Stomach (tissue), 9 donors: ENCODE data around the gene GFPT2. TPM values are rescaled to one million over a fixed set of nuclear protein-coding genes. Genes with fewer than 3 reads are reported as not detected.

ENCODE experiments used
- DNase-seq, 2 donors: peaks; one replicate each; pipeline versions ENCODE4 v3.0.0 to v3.0.0-alpha.2; 2013 to 2019
- H3K27ac ChIP-seq, 5 donors: fragments of 200-600 bp in 4 of 5; sonication (generic) in 4 of 5; one replicate each; pipeline ENCODE4 v1.5.1; 2013 to 2019; ENCODE audit warnings: mild to moderate bottlenecking in 1 of 5, moderate library complexity in 1 of 5
- H3K27me3 ChIP-seq, 3 donors: fragments of 200-600 bp; sonication (generic); one replicate each; pipeline ENCODE4 v1.5.1; 2017 to 2019; ENCODE audit warnings: mixed run types in 1 of 3
- H3K36me3 ChIP-seq, 4 donors: fragments of 200-600 bp; sonication (generic); 1 replicate in 3 of 4; 2 replicates in 1 of 4; pipeline ENCODE4 v1.5.1; 2016 to 2019
- H3K4me1 ChIP-seq, 4 donors: fragments of 200-600 bp; sonication (generic); one replicate each; pipeline ENCODE4 v1.5.1; 2016 to 2019
- H3K4me3 ChIP-seq, 4 donors: fragments of 200-600 bp; sonication (generic) in 3 of 4; one replicate each; pipeline ENCODE4 v1.5.1; 2016 to 2019; ENCODE audit warnings: mild to moderate bottlenecking in 1 of 4
- H3K9me3 ChIP-seq, 4 donors: fragments of 200-600 bp; sonication (generic); one replicate each; pipeline ENCODE4 v1.5.1; 2016 to 2019
- CTCF ChIP-seq, 7 experiments: fragments of 450-650 bp in 4 of 7; fragments of 200-600 bp in 3 of 7; sonication (generic) in 3 of 7; IDR thresholded peaks; one replicate each; pipeline ENCODE4 v1.5.1; 2016 to 2019; ENCODE audit warnings: antibody characterized with exemption in 7 of 7, control low read depth in 2 of 7, mild to moderate bottlenecking in 1 of 7
- EP300 ChIP-seq: sonication (generic); formaldehyde crosslinking; IDR thresholded peaks from one replicate; pipeline ENCODE4 v1.6.1; 2017; ENCODE audit warnings: antibody characterized with exemption
- POLR2A ChIP-seq, 4 donors: fragments of 450-650 bp; IDR thresholded peaks; one replicate each; pipeline ENCODE4 v1.6.1; 2016; ENCODE audit warnings: antibody characterized with exemption in 4 of 4, control low read depth in 2 of 4, mild to moderate bottlenecking in 1 of 4, moderate library complexity in 1 of 4
- POLR2AphosphoS5 ChIP-seq, 3 donors: sonication (generic); formaldehyde crosslinking; IDR thresholded peaks; one replicate each; pipeline ENCODE4 v1.6.1; 2016; ENCODE audit warnings: antibody characterized with exemption in 3 of 3
- WGBS, 5 donors: extraction: QIAGEN DNeasy Blood & Tissue Kit in 3 of 5; methylation state at CpG; one replicate each; pipeline versions ENCODE4 v1.1.5 to v1.1.7; 2013 to 2018; 5-methylcytosine and 5-hydroxymethylcytosine counted together
- intact Hi-C: fragments of 100-400 bp; cut with DNase I; formaldehyde crosslinking; loops from one replicate; pipeline ENCODE4 v1.15.1; 2023; ENCODE audit warnings: low total_unique reads
- polyA plus RNA-seq, 3 donors: library from polyadenylated mRNA; stranded (reverse); fragments of 200-250 nt; gene quantifications; one replicate each; pipeline ENCODE4 v1.2.3, GENCODE V29; 2013
- total RNA-seq, 5 donors: library from RNA; depleted of rRNA; stranded (reverse); fragments of >200 nt; gene quantifications; one replicate each; pipeline versions ENCODE4 v1.1.0 to v1.2.3, GENCODE V29; 2014 to 2016
- donor health status: healthy with polysubstance abuse.
- donor health status: Bipolar disorder and iron deficiency.
- donor health status: healthy.

The GFPT2 gene
- total and polyA plus RNA-seq, 8 donors: 3.5 to 54.5 (median 8.3) TPM

GRCh38 chr5:180335614-180336233 is 17.4 kb downstream of the GFPT2 start:
- Histone ChIP-seq H3K4me3 (no peak overlapping the region), H3K27me3 (peaks cover 0 to 19% (median 5%) of the 10 kb centered on the region in 3 donors), H3K27ac (no peak overlapping the region), H3K4me1 (peaks cover 0 to 8% (median 0%) of the 10 kb centered on the region in 4 donors), H3K9me3 (no peaks in the 10 kb centered on the region), H3K36me3 (peaks cover 0 to 47% (median 30%) of the 10 kb centered on the region in 4 donors)
- intact Hi-C loops: no loop called here
- 93 to 95% (median 95%) methylated on average over 14 to 19 of the region's 19 CpGs for WGBS, 5 donors
- TF ChIP-seq POLR2A (IDR thresholded peaks at IDR 0.05): no peak
- no peak for TF ChIP-seq POLR2AphosphoS5 (IDR thresholded peaks at IDR 0.05)
- DNase-seq: no peak

GRCh38 chr5:180334751-180335613 is 18.2 kb downstream of the GFPT2 start:
- intact Hi-C loops: no loop called here
- TF ChIP-seq CTCF (IDR thresholded peaks at IDR 0.05) (no peak), POLR2A (IDR thresholded peaks at IDR 0.05) (no peak), EP300 (no peak), POLR2AphosphoS5 (IDR thresholded peaks at IDR 0.05) (no peak)
- H3K4me1 ChIP-seq: peaks cover 0 to 8% (median 0%) of the 10 kb centered on the region in 4 donors
- H3K27ac ChIP-seq: no peak overlapping the region
- no peak overlapping the region for H3K4me3 ChIP-seq
- H3K27me3 ChIP-seq: peaks cover 0 to 19% (median 5%) of the 10 kb centered on the region in 3 donors
- 75 to 79% (median 77%) methylated on average over 10 to 15 of the region's 15 CpGs for WGBS, 5 donors
- no peaks in the 10 kb centered on the region for H3K9me3 ChIP-seq
- no peak for DNase-seq
- peaks cover 0 to 47% (median 30%) of the 10 kb centered on the region in 4 donors for H3K36me3 ChIP-seq

GRCh38 chr5:180334176-180334575 is 19.0 kb downstream of the GFPT2 start:
- 71 to 89% (median 84%) methylated on average over 4 to 6 of the region's 6 CpGs for WGBS, 5 donors
- intact Hi-C loops: no loop called here
- H3K4me1 ChIP-seq: peaks cover 0 to 8% (median 0%) of the 10 kb centered on the region in 4 donors
- no peaks in the 10 kb centered on the region for H3K9me3 ChIP-seq
- TF ChIP-seq POLR2AphosphoS5 (IDR thresholded peaks at IDR 0.05) (no peak), EP300 (no peak), POLR2A (IDR thresholded peaks at IDR 0.05) (no peak), CTCF (IDR thresholded peaks at IDR 0.05) (no peak)
- no peak overlapping the region for H3K27ac ChIP-seq
- no peak for DNase-seq
- peaks cover 0 to 19% (median 5%) of the 10 kb centered on the region in 3 donors for H3K27me3 ChIP-seq
- H3K4me3 ChIP-seq: no peak overlapping the region
- peaks cover 0 to 47% (median 30%) of the 10 kb centered on the region in 4 donors for H3K36me3 ChIP-seq

- no peak for DNase-seq
- Histone ChIP-seq H3K4me3 (no peak overlapping the region), H3K27me3 (peaks cover 0 to 19% (median 5%) of the 10 kb centered on the region in 3 donors), H3K9me3 (no peaks in the 10 kb centered on the region), H3K4me1 (peaks cover 0 to 8% (median 0%) of the 10 kb centered on the region in 4 donors), H3K27ac (no peak overlapping the region), H3K36me3 (peaks cover 0 to 47% (median 30%) of the 10 kb centered on the region in 4 donors)
- TF ChIP-seq POLR2AphosphoS5 (IDR thresholded peaks at IDR 0.05) (no peak), CTCF (IDR thresholded peaks at IDR 0.05) (no peak), EP300 (no peak), POLR2A (IDR thresholded peaks at IDR 0.05) (no peak)
- intact Hi-C loops: no loop called here
- WGBS, 5 donors: 82 to 88% (median 85%) methylated on average over 4 of the region's 4 CpGs
These were observed 19.5 kb downstream of the GFPT2 start for GRCh38 chr5:180333661-180334060.
